DOHH2 (cell line): ENCODE measurements around the gene UNC13D.

ENCODE experiments used
- H3F3A ChIP-seq: fragments of 200-600 bp; sonication (generic), shearing (Covaris generic); 2 replicates; pipeline ENCODE4 v1.6.0; 2016; ENCODE audit warnings: antibody characterized with exemption, mild to moderate bottlenecking; ENCODE audit not compliant: control insufficient read depth, insufficient read depth
- H3K27ac ChIP-seq: fragments of 200-600 bp; sonication (generic); 2 replicates; pipeline ENCODE4 v1.5.1; 2014; ENCODE audit warnings: low read depth, mild to moderate bottlenecking, low read length, moderate library complexity
- H3K27me3 ChIP-seq: fragments of 200-600 bp; sonication (generic); 2 replicates; pipeline ENCODE4 v1.6.1; 2014; ENCODE audit warnings: mild to moderate bottlenecking, low read length, mixed read lengths; ENCODE audit not compliant: control insufficient read depth
- H3K36me3 ChIP-seq: fragments of 200-600 bp; sonication (generic); 2 replicates; pipeline ENCODE4 v1.6.1; 2014; ENCODE audit warnings: mild to moderate bottlenecking, low read length, moderate library complexity, mixed read lengths; ENCODE audit not compliant: control insufficient read depth
- H3K4me1 ChIP-seq: fragments of 200-600 bp; sonication (generic); 2 replicates; pipeline ENCODE4 v1.6.1; 2014; ENCODE audit warnings: mild to moderate bottlenecking, low read length, mixed read lengths; ENCODE audit not compliant: control insufficient read depth
- H3K4me2 ChIP-seq: fragments of 200-600 bp; sonication (generic); 2 replicates; pipeline ENCODE4 v1.6.0; 2014; ENCODE audit warnings: mild to moderate bottlenecking, low read length, moderate library complexity
- H3K4me3 ChIP-seq: fragments of 200-600 bp; sonication (generic); 2 replicates; pipeline ENCODE4 v1.5.1; 2014; ENCODE audit warnings: mild to moderate bottlenecking, low read length, mixed read lengths
- H3K79me2 ChIP-seq: fragments of 200-600 bp; sonication (generic); 2 replicates; pipeline ENCODE4 v1.6.1; 2014; ENCODE audit warnings: mild to moderate bottlenecking, low read length, mixed read lengths; ENCODE audit not compliant: control insufficient read depth
- H3K9me2 ChIP-seq: fragments of 200-600 bp; sonication (generic); replicated peaks from 2 replicates; pipeline ENCODE4 v1.6.1; 2014; ENCODE audit warnings: mild to moderate bottlenecking, low read length, mixed read lengths; ENCODE audit not compliant: control insufficient read depth
- H3K9me3 ChIP-seq: fragments of 200-600 bp; sonication (generic); 2 replicates; pipeline ENCODE4 v1.6.1; 2014; ENCODE audit warnings: antibody characterized with exemption, low read length, mixed read lengths; ENCODE audit not compliant: control insufficient read depth, insufficient read depth
- H4K20me1 ChIP-seq: fragments of 200-600 bp; sonication (generic); 2 replicates; pipeline ENCODE4 v1.6.0; 2014; ENCODE audit warnings: low read depth, mild to moderate bottlenecking, antibody characterized with exemption, low read length, moderate library complexity; ENCODE audit not compliant: control insufficient read depth, insufficient read depth
- EZH2phosphoT487 ChIP-seq: fragments of 200-600 bp; sonication (generic); IDR thresholded peaks from 2 replicates; pipeline ENCODE4 v1.6.1; 2017; ENCODE audit warnings: borderline replicate concordance, mild to moderate bottlenecking, antibody characterized with exemption, low read length, moderate library complexity, mixed read lengths
- TF ChIP-seq, protein P1 (sequence below): fragments of 200-600 bp; sonication (generic); IDR thresholded peaks from one replicate; pipeline ENCODE4 v1.5.1; 2014; ENCODE audit warnings: antibody characterized with exemption, mild to moderate bottlenecking, low read depth, low read length; ENCODE audit not compliant: poor library complexity, severe bottlenecking

The UNC13D gene

DNA sequence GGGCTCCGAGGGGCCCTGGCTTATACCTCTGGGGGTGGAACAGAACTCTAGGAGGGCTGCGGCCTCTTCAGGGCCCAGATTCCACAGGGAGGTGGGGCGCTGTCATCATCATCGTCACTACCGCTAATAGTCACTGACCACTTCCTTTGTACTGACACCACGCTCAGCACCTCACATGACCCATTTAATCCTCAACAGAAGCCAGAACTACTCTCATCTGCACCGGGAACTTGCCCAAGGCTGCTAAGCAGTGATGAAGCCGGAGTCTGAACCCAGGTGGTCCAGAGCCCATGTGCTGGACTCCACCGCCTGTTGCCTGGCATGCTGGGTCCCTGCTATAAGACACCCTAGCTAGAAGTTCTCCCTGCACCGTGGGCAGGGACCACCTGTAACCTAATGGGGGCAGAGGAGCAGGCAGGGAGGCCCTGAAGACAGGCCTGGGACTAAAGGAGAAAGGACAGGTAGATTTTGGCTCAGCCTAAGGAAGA is 12.0 kb downstream of the UNC13D start:
- TF ChIP-seq EZH2phosphoT487, result no peak
- TF ChIP-seq, protein P1, sequence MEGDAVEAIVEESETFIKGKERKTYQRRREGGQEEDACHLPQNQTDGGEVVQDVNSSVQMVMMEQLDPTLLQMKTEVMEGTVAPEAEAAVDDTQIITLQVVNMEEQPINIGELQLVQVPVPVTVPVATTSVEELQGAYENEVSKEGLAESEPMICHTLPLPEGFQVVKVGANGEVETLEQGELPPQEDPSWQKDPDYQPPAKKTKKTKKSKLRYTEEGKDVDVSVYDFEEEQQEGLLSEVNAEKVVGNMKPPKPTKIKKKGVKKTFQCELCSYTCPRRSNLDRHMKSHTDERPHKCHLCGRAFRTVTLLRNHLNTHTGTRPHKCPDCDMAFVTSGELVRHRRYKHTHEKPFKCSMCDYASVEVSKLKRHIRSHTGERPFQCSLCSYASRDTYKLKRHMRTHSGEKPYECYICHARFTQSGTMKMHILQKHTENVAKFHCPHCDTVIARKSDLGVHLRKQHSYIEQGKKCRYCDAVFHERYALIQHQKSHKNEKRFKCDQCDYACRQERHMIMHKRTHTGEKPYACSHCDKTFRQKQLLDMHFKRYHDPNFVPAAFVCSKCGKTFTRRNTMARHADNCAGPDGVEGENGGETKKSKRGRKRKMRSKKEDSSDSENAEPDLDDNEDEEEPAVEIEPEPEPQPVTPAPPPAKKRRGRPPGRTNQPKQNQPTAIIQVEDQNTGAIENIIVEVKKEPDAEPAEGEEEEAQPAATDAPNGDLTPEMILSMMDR, result no peak
- Histone ChIP-seq H3K9me2 (no peaks in the 10 kb centered on the region), H3K4me1 (peaks cover 36% of the 10 kb centered on the region), H3K4me2 (peak overlapping the region; percentile 63), H3K36me3 (peaks cover 8% of the 10 kb centered on the region), H3K9me3 (no peaks in the 10 kb centered on the region), H3F3A (peaks cover 4% of the 10 kb centered on the region), H3K4me3 (peak overlapping the region; percentile 57), H3K27me3 (no peaks in the 10 kb centered on the region), H4K20me1 (no peaks in the 10 kb centered on the region), H3K79me2 (no peaks in the 10 kb centered on the region), H3K27ac (peak overlapping the region; percentile 25)

DNA sequence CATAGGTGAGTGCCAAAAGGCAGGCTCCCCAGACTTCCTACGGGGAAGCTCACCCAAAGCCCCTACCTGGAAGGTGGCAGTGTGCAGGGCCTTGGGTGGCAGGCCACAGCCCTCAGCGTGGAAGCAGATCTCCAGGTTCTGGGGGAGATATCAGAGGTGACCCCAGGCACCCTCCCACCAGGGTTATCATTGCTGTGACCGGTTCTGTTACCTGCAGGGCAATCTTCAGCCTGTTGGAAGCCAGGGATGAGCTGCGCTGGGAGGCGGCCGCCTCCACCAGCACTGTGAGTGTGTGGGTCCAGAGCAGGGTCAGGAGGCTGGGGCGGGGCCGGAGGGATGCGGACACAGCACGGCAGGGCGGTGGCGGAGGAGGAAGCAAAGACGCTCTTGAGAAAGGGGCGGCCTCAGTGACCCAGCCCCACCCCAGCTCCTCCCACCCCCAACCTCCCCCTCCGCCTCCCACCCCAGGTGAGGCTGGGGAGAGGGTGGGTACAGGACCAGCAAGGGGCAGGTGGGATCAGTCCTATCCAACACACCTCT is 13.1 kb downstream of the UNC13D start:
- no peak for TF ChIP-seq EZH2phosphoT487
- TF ChIP-seq, protein P1, result no peak
- H3K27me3 ChIP-seq, result no peaks in the 10 kb centered on the region
- H4K20me1 ChIP-seq, result no peaks in the 10 kb centered on the region
- H3K79me2 ChIP-seq, result no peaks in the 10 kb centered on the region
- H3K9me2 ChIP-seq, result no peaks in the 10 kb centered on the region
- no peak overlapping the region for H3K4me3 ChIP-seq
- H3K9me3 ChIP-seq, result no peaks in the 10 kb centered on the region
- peaks cover 4% of the 10 kb centered on the region for H3F3A ChIP-seq
- no peak overlapping the region for H3K27ac ChIP-seq
- peaks cover 44% of the 10 kb centered on the region for H3K4me1 ChIP-seq
- no peak overlapping the region for H3K4me2 ChIP-seq
- peaks cover 8% of the 10 kb centered on the region for H3K36me3 ChIP-seq

DNA sequence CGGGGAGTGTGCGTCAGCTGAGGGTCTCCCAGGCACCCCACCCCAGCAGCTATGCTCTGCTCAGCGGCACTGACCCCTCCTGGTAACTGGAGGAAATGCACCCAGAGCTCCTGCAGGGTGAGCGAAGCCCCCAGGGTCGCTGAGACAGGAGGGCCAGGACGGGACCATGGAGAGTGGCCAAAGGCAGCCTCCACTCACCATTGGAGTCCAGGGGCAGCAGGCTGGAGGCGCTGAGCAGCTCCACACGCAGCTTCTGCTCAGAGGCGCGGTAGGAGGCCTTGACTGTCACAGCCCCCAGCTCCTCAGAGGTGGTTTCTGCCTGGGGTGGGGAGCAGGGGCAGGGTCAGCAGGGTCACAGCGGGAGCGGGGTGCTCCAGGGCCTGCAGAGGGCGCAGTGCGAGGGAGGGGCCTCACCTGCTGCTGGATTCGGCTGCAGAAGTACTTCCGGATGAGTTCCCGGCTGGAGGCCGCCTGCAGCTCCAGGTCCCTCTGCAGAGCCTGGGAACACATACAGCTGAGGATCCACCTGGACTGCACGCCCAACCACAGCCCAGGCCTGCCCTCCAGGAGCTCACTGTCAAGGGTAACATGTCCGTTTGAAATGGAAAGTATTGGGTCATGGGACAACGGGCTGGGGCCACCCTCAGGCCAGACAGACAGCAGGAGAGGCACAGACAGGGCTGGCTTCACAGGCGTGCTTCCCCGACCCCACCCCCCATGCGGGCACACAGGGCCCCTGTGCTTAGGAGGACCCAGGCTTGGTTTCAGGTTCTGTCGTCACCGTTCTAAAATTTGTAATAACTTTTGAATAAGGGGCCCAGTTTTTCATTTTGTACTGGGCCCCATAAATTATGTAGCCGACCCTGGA is 13.8 kb downstream of the UNC13D start:
- no peak for TF ChIP-seq EZH2phosphoT487
- TF ChIP-seq, protein P1, result peak; percentile 74
- H3K9me3 ChIP-seq, result no peaks in the 10 kb centered on the region
- H3F3A ChIP-seq, result peaks cover 4% of the 10 kb centered on the region
- no peaks in the 10 kb centered on the region for H3K9me2 ChIP-seq
- no peaks in the 10 kb centered on the region for H3K27me3 ChIP-seq
- no peak overlapping the region for H3K27ac ChIP-seq
- no peaks in the 10 kb centered on the region for H3K79me2 ChIP-seq
- no peaks in the 10 kb centered on the region for H4K20me1 ChIP-seq
- H3K4me2 ChIP-seq, result no peak overlapping the region
- H3K36me3 ChIP-seq, result peaks cover 8% of the 10 kb centered on the region
- H3K4me3 ChIP-seq, result no peak overlapping the region
- H3K4me1 ChIP-seq, result peaks cover 44% of the 10 kb centered on the region
